GM23338 (cell line): ENCODE measurements around the gene PHRF1. TPM values are rescaled to one million over a fixed set of nuclear protein-coding genes. Genes with fewer than 3 reads are reported as not detected.

ENCODE experiments used
- ATAC-seq: fragments of 200-7000 bp; cut with Tn5 transposase; 3 replicates; pipeline ENCODE4 v1.9.1; 2020
- DNase-seq: peaks from one replicate; pipeline ENCODE4 v3.0.0-alpha.2; 2015; ENCODE audit warnings: low spot score
- H2AFZ ChIP-seq: fragments of 200-600 bp; sonication (generic); 2 replicates; pipeline ENCODE4 v1.8.0; 2016; ENCODE audit warnings: antibody characterized with exemption, mild to moderate bottlenecking, moderate library complexity
- H3F3A ChIP-seq: fragments of 200-600 bp; sonication (generic); replicated peaks from 2 replicates; pipeline ENCODE4 v1.8.0; 2017; ENCODE audit warnings: antibody characterized with exemption, mixed run types, low read depth
- H3K27ac ChIP-seq: fragments of 200-600 bp; sonication (generic); 2 replicates; pipeline ENCODE4 v1.6.1; 2016; ENCODE audit warnings: low read depth
- H3K27me3 ChIP-seq: fragments of 200-600 bp; sonication (generic); 2 replicates; pipeline ENCODE4 v1.8.0; 2016; ENCODE audit warnings: mild to moderate bottlenecking, mixed run types, moderate library complexity; ENCODE audit not compliant: insufficient read depth
- H3K36me3 ChIP-seq: fragments of 200-600 bp; sonication (generic); 2 replicates; pipeline ENCODE4 v1.8.0; 2016; ENCODE audit warnings: mild to moderate bottlenecking; ENCODE audit not compliant: insufficient read depth
- H3K4me1 ChIP-seq: fragments of 200-600 bp; sonication (generic); 2 replicates; pipeline ENCODE4 v1.8.0; 2016; ENCODE audit warnings: mild to moderate bottlenecking, moderate library complexity; ENCODE audit not compliant: insufficient read depth
- H3K4me2 ChIP-seq: fragments of 200-600 bp; sonication (generic); 2 replicates; pipeline ENCODE4 v1.7.1; 2017; ENCODE audit warnings: mixed run types
- H3K4me3 ChIP-seq: fragments of 200-600 bp; sonication (generic); 2 replicates; pipeline ENCODE4 v1.6.1; 2016; ENCODE audit warnings: mixed run types
- H3K79me2 ChIP-seq: fragments of 200-600 bp; sonication (generic); replicated peaks from 2 replicates; pipeline ENCODE4 v1.8.0; 2017; ENCODE audit warnings: mild to moderate bottlenecking; ENCODE audit not compliant: insufficient read depth
- H3K9me2 ChIP-seq: fragments of 200-600 bp; sonication (generic); 2 replicates; pipeline ENCODE4 v1.8.0; 2017; ENCODE audit not compliant: insufficient read depth
- H4K20me1 ChIP-seq: fragments of 200-600 bp; sonication (generic); replicated peaks from 2 replicates; pipeline ENCODE4 v1.8.0; 2017; ENCODE audit warnings: mild to moderate bottlenecking; ENCODE audit not compliant: insufficient read depth
- H3K27ac Mint-ChIP-seq: 2 replicates; pipeline ENCODE4 v1.8.0; 2020; ENCODE audit warnings: inconsistent platforms, mild to moderate bottlenecking, moderate library complexity, mixed read lengths
- H3K27me3 Mint-ChIP-seq: 3 replicates; pipeline ENCODE4 v1.8.0; 2022; ENCODE audit warnings: low read depth, mild to moderate bottlenecking, moderate library complexity, mixed read lengths, inconsistent platforms; ENCODE audit not compliant: insufficient read depth, poor library complexity
- H3K36me3 Mint-ChIP-seq: 3 replicates; pipeline ENCODE4 v1.8.0; 2021; ENCODE audit warnings: low read depth, mild to moderate bottlenecking, inconsistent platforms, moderate library complexity, mixed read lengths
- H3K4me1 Mint-ChIP-seq: 3 replicates; pipeline ENCODE4 v1.8.0; 2020; ENCODE audit warnings: mild to moderate bottlenecking, inconsistent platforms, mixed read lengths
- H3K4me3 Mint-ChIP-seq: 3 replicates; pipeline ENCODE4 v1.8.0; 2021; ENCODE audit warnings: moderate library complexity, mild to moderate bottlenecking, inconsistent platforms, mixed read lengths
- H3K9me3 Mint-ChIP-seq: 3 replicates; pipeline ENCODE4 v1.8.0; 2020; ENCODE audit warnings: moderate library complexity, mild to moderate bottlenecking, inconsistent platforms, mixed read lengths
- EZH2 ChIP-seq: fragments of 200-600 bp; sonication (generic); IDR thresholded peaks from one replicate; pipeline ENCODE4 v1.8.0; 2017; ENCODE audit warnings: antibody characterized with exemption, mild to moderate bottlenecking, low read depth; ENCODE audit not compliant: unreplicated experiment
- EZH2phosphoT487 ChIP-seq: fragments of 200-600 bp; sonication (generic); IDR thresholded peaks from one replicate; pipeline ENCODE4 v1.8.1; 2018; ENCODE audit warnings: antibody characterized with exemption; ENCODE audit not compliant: unreplicated experiment
- NANOG ChIP-seq: IDR thresholded peaks from 2 replicates; pipeline ENCODE4 v1.6.1; 2016; ENCODE audit warnings: antibody characterized with exemption, borderline replicate concordance
- ZNF114 ChIP-seq: fragments of 250-450 bp; sonication (Bioruptor Pico); IDR thresholded peaks from 2 replicates; pipeline ENCODE4 v1.5.0; 2020; ENCODE audit warnings: mild to moderate bottlenecking, moderate library complexity
- polyA plus RNA-seq: library from polyadenylated mRNA; unstranded; fragments of >200 nt; fragmentation: Nextera tagmentation; extraction: Ambion mirVana; gene quantifications from 2 replicates; pipeline ENCODE4 v1.2.1, GENCODE V29; 2016
- total RNA-seq: library from RNA; depleted of rRNA; stranded (reverse); fragments of >200 nt; shearing (Covaris generic); gene quantifications from 2 replicates; pipeline ENCODE4 v1.2.3, GENCODE V29; 2014
- TF ChIP-seq, protein P1 (sequence below): IDR thresholded peaks from 2 replicates; pipeline ENCODE4 v1.6.1; 2016; ENCODE audit warnings: antibody characterized with exemption
- TF ChIP-seq, protein P2 (sequence below): fragments of 250-450 bp; sonication (Bioruptor Pico); IDR thresholded peaks from 2 replicates; pipeline ENCODE4 v1.5.0; 2020; ENCODE audit warnings: mild to moderate bottlenecking, moderate library complexity

PHRF1 gene
- total and polyA plus RNA-seq, 2 experiments from 2014 or later = 11.0 to 45.9 TPM

DNA sequence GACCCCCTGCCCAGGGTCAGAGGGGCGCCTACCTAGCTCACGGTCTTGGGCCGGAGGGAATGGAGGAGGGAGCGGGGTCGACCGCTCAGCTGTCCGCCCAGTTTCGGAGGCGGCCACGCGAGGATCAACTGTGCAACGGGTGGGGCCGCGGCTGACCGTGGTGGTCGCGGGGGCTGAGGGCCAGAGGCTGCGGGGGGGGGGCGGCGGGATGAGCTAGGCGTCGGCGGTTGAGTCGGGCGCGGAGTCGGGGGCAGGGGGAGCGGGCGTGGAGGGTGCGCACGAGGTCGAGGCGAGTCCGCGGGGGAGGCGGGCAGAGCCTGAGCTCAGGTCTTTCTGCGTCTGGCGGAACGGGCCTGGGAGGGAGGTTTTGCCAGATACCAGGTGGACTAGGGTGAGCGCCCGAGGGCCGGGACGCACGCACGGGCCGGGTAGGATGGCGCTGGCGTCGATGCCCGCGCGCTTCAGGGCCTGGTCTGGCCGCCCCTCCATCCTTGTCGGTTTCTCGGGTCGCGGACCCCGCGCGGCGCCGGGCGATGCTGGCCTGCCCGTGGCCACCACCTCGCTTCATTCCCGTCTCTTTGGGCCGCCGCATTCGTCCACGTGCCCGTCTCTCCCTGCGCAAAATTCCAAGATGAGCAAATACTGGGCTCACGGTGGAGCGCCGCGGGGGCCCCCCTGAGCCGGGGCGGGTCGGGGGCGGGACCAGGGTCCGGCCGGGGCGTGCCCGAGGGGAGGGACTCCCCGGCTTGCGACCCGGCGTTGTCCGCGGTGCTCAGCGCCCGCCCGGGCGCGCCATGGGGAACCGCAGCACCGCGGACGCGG is 60.5 kb downstream of the PHRF1 start, which contains the start of gene DRD4:
Gene DRD4, plus strand, starts transcription at position 759 of the 822 bp plus-strand sequence. Its CDS starts 36 bp downstream, at position 795.
- Mint-ChIP-seq H3K9me3 (no peaks in the 10 kb centered on the region), H3K4me1 (peaks cover 21% of the 10 kb centered on the region; the same call in 2 of the 3 replicates), H3K36me3 (no peaks in the 10 kb centered on the region; the same call in 2 of the 3 replicates), H3K4me3 (peak within 1 kb of the TSS; percentile 67), H3K27ac (no peak within 1 kb of the TSS), H3K27me3 (peaks cover 64% of the 10 kb centered on the region)
- Histone ChIP-seq H3K9me2 (no peaks in the 10 kb centered on the region), H3K36me3 (no peaks in the 10 kb centered on the region), H2AFZ (no peak within 1 kb of the TSS), H3F3A (peaks cover 19% of the 10 kb centered on the region), H3K79me2 (no peaks in the 10 kb centered on the region), H3K4me1 (peaks cover 24% of the 10 kb centered on the region), H3K27me3 (peaks cover 75% of the 10 kb centered on the region), H3K27ac (no peak within 1 kb of the TSS), H4K20me1 (no peaks in the 10 kb centered on the region), H3K4me2 (peak within 1 kb of the TSS; percentile 90), H3K4me3 (peak within 1 kb of the TSS; percentile 55)
- peak; percentile 40 for ATAC-seq
- TF ChIP-seq EZH2phosphoT487 (peak; percentile 51), NANOG (no peak), EZH2 (peak; percentile 56), ZNF114 (no peak)
- TF ChIP-seq, protein P1, sequence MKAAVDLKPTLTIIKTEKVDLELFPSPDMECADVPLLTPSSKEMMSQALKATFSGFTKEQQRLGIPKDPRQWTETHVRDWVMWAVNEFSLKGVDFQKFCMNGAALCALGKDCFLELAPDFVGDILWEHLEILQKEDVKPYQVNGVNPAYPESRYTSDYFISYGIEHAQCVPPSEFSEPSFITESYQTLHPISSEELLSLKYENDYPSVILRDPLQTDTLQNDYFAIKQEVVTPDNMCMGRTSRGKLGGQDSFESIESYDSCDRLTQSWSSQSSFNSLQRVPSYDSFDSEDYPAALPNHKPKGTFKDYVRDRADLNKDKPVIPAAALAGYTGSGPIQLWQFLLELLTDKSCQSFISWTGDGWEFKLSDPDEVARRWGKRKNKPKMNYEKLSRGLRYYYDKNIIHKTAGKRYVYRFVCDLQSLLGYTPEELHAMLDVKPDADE = no peak
- peak; percentile 65 for DNase-seq

DNA sequence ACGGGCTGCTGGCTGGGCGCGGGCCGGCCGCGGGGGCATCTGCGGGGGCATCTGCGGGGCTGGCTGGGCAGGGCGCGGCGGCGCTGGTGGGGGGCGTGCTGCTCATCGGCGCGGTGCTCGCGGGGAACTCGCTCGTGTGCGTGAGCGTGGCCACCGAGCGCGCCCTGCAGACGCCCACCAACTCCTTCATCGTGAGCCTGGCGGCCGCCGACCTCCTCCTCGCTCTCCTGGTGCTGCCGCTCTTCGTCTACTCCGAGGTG is 61.0 kb downstream of the PHRF1 start:
- DNase-seq = no peak
- Histone ChIP-seq H3K79me2 (no peaks in the 10 kb centered on the region), H3K4me3 (peak overlapping the region; percentile 55), H3K27ac (no peak overlapping the region), H3K27me3 (peaks cover 75% of the 10 kb centered on the region), H3K4me1 (peaks cover 24% of the 10 kb centered on the region), H3K9me2 (no peaks in the 10 kb centered on the region), H3F3A (peaks cover 20% of the 10 kb centered on the region), H3K36me3 (no peaks in the 10 kb centered on the region), H3K4me2 (peak overlapping the region; percentile 90), H4K20me1 (no peaks in the 10 kb centered on the region), H2AFZ (no peak overlapping the region)
- TF ChIP-seq, protein P2, sequence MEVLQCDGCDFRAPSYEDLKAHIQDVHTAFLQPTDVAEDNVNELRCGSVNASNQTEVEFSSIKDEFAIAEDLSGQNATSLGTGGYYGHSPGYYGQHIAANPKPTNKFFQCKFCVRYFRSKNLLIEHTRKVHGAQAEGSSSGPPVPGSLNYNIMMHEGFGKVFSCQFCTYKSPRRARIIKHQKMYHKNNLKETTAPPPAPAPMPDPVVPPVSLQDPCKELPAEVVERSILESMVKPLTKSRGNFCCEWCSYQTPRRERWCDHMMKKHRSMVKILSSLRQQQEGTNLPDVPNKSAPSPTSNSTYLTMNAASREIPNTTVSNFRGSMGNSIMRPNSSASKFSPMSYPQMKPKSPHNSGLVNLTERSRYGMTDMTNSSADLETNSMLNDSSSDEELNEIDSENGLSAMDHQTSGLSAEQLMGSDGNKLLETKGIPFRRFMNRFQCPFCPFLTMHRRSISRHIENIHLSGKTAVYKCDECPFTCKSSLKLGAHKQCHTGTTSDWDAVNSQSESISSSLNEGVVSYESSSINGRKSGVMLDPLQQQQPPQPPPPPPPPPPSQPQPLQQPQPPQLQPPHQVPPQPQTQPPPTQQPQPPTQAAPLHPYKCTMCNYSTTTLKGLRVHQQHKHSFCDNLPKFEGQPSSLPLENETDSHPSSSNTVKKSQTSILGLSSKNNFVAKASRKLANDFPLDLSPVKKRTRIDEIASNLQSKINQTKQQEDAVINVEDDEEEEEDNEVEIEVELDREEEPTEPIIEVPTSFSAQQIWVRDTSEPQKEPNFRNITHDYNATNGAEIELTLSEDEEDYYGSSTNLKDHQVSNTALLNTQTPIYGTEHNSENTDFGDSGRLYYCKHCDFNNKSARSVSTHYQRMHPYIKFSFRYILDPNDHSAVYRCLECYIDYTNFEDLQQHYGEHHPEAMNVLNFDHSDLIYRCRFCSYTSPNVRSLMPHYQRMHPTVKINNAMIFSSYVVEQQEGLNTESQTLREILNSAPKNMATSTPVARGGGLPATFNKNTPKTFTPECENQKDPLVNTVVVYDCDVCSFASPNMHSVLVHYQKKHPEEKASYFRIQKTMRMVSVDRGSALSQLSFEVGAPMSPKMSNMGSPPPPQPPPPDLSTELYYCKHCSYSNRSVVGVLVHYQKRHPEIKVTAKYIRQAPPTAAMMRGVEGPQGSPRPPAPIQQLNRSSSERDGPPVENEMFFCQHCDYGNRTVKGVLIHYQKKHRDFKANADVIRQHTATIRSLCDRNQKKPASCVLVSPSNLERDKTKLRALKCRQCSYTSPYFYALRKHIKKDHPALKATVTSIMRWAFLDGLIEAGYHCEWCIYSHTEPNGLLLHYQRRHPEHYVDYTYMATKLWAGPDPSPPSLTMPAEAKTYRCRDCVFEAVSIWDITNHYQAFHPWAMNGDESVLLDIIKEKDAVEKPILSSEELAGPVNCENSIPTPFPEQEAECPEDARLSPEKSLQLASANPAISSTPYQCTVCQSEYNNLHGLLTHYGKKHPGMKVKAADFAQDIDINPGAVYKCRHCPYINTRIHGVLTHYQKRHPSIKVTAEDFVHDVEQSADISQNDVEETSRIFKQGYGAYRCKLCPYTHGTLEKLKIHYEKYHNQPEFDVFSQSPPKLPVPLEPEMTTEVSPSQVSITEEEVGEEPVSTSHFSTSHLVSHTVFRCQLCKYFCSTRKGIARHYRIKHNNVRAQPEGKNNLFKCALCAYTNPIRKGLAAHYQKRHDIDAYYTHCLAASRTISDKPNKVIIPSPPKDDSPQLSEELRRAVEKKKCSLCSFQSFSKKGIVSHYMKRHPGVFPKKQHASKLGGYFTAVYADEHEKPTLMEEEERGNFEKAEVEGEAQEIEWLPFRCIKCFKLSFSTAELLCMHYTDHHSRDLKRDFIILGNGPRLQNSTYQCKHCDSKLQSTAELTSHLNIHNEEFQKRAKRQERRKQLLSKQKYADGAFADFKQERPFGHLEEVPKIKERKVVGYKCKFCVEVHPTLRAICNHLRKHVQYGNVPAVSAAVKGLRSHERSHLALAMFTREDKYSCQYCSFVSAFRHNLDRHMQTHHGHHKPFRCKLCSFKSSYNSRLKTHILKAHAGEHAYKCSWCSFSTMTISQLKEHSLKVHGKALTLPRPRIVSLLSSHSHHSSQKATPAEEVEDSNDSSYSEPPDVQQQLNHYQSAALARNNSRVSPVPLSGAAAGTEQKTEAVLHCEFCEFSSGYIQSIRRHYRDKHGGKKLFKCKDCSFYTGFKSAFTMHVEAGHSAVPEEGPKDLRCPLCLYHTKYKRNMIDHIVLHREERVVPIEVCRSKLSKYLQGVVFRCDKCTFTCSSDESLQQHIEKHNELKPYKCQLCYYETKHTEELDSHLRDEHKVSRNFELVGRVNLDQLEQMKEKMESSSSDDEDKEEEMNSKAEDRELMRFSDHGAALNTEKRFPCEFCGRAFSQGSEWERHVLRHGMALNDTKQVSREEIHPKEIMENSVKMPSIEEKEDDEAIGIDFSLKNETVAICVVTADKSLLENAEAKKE (CRISPR knock-in tag) = no peak
- ATAC-seq = no peak
- H3K9me3 Mint-ChIP-seq = no peaks in the 10 kb centered on the region
- H3K4me1 Mint-ChIP-seq = peaks cover 21% of the 10 kb centered on the region; the same call in 2 of the 3 replicates
- peak overlapping the region; percentile 67 for H3K4me3 Mint-ChIP-seq
- H3K27ac Mint-ChIP-seq = no peak overlapping the region
- H3K27me3 Mint-ChIP-seq = peaks cover 67% of the 10 kb centered on the region
- no peaks in the 10 kb centered on the region; the same call in 2 of the 3 replicates for H3K36me3 Mint-ChIP-seq
